GM19099 (cell line): ENCODE data around the gene RAB1B.

ENCODE experiments used
- POLR2A ChIP-seq: IDR thresholded peaks from 3 replicates; pipeline ENCODE4 v1.6.1; 2011; ENCODE audit warnings: low read depth; ENCODE audit not compliant: insufficient read length; ENCODE audit errors: extremely low read depth

RAB1B gene

DNA sequence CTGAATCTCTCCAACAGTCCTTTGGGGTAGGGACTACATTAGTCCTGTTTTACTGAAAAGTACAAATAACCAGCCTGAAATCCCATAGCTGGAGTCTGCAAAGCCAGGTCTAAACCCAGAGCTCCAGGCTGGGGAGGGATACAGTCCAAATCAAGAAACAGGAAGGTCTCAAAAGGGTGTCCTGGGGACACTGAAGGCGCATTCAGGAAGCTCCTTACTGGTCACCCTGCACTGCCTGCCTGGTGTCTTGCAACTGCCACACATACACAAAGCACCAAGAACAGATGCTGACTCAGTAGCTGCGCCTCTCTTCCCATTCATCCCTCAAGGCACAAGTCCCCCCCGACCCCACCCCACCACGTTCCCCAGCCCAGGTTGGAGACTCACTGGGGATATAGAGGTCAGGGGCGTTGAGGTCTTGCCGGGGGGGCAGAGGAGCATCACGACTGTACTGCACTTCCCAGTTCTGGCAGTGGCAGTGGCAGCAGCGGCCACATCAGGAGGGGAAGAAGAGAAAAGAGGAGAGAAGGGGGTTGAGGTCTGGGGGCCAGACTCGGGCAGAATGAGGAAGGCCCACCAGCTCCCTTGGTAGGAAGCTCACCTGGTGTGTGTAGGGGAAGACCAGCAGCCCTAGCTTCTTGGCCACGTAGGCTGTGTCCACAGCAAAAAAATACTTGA lies 18.9 kb downstream of the RAB1B start:
- no peak for TF ChIP-seq POLR2A

DNA sequence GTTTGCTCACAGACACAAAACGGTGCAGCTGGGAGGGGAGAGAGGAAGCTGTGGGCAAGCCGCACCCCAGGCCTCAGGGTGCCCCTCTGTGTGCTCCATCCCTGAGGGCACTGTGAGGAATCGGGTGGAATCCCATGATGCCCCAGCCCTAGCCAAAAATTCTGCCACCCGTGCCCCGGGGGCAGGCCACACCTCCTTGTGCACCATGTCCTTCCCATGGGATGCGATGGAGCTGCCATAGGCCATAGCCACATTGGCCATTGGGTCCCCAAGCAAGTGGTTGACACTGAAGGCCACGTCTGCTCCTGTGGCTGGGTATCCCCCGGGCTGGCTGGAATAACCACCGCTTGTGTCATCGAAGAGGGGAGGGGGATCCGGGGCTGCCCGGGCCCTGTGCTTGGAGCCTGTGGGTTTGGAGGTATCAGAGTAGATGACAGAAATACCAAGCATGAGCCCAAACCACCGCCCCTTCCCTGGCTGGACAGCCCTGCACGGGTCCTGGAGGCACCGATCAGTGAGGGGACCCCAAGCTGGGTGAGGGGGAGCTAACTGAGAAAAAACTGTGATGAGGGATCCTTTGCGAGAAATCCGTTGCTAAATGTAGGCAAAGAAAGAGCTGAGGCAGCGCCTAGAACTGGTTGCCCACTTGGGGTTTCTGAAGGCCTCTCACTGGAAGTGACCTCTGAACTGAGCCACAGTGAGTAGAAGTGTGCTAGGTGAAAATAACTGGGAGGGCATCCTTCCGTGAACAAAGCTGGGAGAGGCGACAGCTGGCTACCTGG lies 19.6 kb downstream of the RAB1B start:
- TF ChIP-seq POLR2A: no peak

DNA sequence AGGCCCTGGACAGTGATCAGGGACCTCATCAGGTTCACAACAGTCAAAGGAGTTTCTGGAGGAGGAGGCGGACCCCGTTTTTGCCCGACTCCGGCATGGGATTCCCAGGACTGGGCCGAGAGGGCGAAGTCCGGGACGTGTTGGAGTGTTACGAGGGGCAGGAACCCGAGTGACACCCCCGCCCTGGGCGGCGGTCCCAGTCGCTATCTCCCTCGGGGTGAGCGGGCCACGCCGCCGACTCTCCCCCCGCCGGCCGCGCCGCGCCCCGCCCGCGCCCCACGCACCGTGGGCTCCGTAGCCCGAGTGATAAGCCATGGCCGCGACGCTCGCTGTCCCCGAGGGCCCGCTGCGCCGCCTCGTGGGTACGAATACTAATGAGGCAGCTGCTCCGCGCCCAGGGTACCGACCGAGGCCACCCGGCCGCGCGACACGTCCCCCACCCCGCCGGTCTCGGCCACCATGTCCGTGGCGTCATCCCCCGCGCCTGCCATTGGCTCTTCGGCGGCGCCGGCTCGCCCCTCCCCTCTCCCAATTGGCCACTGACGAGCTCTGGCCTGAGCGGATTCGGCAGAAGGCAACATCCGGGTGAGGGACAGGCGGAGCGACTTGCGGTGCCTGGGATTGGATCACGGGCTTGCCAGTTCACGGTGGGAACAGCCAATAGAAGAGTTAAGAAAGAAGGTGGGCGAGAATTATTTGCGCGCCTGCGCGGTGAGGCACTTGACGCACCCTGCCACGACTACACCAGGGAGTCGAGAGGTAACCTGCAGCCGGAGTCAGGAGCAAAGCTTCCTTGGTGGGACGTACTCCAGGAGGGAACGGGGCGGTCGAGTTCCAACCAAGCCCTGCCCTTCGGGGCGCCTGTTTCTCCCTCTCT lies 20.5 kb downstream of the RAB1B start, which contains the start of gene YIF1A:
YIF1A (minus strand) TSS at position 473 of the 877 bp plus-strand sequence; CDS start at position 315, 158 bp downstream.
- peak; percentile 84 for TF ChIP-seq POLR2A

DNA sequence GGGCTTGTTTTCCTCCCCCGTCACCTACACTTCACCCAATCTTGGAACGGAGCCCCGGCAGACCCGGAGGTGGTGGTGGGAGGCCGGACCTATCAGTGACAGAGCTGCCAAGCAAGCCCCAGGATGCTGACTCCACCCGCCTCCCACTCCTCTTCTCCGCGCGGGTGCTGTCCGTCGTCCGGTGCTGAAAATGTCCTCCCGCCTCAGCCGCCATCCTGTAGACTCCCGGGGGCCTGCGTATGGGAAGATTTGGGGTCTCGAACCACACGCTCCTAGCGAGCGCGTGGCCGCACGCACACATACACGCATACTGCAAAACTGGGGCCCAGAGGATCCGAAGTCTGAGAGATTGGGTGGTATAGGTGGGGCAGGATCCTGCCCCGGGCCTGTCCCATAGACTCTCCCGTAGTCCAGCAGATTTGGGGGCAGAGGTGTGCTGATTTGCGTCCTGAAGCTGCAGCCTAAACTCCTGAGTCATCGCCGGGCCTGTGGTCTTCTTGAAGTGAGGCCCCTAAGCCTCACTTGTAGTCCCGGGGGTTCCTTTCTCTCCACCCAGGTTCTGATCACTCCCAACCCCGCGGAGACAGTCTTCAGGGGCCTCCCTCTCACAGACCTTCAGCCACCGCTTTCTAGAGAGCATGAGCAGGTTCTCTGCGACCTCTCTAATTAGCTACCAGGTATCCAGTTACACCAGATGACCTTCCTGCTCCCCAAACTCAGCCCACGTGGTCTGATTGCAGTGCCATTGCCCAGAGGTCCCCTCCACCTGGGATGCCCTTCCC lies 21.3 kb downstream of the RAB1B start:
- no peak for TF ChIP-seq POLR2A

DNA sequence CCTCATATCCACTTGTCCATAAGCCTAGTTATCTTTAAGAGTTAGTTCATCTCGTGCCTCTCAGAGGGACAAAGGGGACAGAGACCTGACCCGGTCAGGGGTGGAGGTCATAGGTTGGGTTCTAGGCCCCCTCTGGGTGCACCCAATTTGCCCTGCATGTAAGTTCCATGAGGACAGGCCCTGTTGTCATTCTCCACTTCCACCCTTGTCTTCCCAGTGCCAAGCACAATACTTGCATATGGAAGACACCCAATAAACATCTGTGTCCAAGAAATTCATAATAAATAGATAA lies 21.8 kb downstream of the RAB1B start:
- no peak for TF ChIP-seq POLR2A

DNA sequence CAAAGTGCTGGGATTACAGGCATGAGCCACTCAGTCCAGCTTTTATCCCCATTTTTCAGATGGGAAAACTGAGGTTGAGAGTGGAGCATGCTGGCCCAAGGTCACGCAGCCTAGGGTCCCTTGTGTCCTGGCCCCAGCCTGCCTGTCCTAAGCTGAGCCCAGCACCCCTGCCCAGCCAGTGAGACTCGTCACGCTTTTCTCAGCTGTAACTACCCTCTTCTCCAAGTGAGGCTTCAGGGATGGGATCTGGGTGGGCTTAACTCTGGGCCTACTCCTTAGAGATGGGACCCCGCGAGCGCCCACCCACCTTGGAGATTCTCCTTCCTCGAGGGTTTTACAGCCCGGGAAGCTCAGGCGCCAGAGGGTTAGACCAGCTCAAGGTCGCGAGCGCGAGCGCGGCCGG lies 22.9 kb downstream of the RAB1B start:
- no peak for TF ChIP-seq POLR2A

DNA sequence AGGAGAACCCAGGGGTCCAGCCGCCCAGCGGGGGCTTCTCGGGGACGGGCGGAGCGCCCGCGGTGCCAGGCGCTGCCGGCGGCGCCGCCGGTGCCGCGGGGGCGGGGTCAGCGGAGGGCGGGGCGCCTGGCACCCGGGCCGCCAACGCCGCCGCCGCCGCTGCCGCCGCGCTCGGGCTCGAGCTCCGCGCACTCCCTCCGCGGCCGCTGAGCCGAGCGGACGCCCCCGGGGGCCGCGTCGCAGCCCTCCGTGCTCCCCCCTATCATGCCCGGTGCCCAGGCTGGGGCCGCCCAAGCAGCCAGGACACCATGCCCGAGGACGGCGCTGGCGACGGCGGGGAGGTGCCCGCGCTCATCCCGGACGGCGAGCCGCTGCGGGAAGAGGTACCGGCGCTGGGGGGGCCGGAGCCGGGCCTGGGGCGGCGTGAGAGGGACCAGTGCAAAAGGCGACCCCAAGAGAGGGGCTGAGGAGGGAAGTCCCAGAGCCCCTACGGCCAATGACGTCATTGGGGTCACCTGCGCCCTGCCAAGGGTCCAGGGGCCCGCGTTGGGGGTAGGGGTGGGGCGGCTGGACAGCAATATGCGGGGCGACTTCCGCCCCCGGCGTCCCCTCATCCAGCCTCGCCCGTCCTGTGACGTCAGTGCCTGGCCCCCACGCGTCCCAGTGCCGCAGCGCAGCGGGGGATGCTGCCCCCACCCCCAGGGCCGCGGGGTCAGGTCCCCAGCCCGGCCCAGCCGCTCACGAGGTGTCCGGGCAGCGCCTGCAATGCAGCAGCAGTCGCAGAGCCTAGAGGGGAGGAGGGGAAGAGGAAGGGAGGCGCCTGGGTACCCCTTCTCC lies 23.5 kb downstream of the RAB1B start, which contains the start of gene TMEM151A:
TMEM151A (plus strand) TSS at position 189 of the 837 bp plus-strand sequence; CDS start at position 309, 120 bp downstream.
- TF ChIP-seq POLR2A: no peak

DNA sequence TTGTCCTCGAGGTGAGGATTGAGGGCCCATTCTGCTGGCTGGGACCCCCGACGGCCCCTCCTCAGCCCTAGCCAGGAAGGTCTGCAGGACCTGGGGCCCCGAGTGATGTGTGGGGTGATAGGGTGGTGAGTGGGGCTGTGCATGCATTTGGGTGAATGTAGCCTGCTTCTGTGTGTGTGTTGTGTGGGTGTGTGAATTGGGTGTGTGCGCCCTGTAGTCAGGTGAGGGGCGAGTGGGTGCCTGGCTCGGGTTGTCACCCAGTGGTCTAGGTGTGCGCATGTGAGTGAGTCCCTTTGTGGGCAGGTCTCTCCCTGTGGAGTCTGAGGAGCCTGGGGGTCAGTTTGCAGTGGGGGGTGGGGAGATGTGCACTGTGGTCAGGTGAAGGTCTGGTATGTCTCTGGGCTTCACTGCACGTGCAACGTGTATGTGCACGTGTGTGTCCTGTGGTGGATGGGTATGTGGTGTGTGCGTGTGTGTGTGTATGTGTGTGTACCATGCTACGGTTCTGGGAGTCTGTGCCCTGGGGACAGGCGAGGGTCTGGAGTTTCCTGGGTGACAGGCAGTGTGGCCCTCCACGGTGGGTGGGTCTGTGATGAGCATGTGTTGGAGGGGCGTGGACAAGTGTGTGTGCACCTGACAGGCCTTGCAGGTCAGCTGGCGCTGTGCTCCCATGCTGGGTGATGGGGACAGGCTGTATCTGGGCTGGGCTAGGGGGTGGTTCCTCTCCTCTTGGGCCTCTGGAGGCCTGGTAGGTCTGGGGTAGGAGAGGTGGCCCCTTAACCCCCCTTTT lies 24.3 kb downstream of the RAB1B start:
- TF ChIP-seq POLR2A: no peak

DNA sequence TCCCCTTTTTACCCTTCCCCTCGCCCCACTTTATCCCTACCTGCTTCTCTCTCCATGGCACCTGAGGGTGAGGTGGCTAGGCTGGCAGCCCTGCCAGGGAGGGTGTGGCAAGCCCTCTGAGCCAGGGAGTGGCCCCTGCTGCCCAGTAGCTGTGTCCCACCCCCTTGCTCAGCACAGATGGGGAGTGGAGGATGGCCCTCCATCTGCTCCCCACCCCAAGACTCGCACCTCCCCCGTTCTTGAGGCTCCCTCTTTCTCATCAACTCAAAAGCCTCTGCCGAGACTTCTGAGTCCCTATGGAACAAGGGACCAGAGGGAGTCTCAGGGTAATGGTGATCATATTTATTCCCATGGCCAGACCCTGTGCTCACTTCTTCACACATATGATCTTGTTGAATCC lies 24.9 kb downstream of the RAB1B start:
- TF ChIP-seq POLR2A: no peak

DNA sequence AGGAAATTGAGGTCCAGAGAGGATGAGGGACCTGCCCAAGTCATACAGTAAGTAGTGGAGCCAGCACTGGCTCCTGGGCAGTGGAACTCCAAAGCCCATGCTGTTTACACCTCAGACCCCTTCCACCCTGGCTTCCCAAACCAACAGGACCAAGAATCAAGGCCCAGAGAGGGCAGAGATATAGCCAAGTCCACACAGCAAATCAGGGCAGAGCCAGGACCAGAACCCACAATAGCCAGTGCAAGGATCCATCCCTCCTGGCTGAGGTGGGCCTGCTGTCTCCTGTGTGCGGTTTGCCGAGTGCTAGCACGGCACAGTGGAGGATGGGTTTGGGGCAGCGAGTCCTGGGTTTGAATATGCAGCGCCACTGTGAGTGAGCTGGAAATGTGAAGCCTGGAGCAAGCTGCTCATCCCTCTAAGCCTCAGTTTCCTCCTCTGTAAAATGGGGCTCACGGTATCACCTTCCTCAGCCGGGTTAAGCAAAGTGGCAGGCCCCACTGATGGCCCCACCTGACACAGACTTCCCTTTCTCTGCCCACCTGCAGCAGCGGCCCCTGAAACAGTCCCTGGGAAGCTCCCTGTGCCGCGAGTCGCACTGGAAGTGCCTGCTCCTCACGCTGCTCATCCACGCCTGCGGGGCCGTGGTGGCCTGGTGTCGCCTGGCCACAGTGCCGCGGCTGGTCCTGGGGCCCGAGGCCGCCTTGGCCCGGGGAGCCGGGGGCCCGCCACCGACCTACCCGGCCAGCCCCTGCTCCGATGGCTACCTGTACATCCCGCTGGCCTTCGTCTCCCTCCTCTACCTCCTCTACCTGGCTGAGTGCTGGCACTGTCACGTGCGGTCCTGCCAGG lies 25.6 kb downstream of the RAB1B start:
- no peak for TF ChIP-seq POLR2A

DNA sequence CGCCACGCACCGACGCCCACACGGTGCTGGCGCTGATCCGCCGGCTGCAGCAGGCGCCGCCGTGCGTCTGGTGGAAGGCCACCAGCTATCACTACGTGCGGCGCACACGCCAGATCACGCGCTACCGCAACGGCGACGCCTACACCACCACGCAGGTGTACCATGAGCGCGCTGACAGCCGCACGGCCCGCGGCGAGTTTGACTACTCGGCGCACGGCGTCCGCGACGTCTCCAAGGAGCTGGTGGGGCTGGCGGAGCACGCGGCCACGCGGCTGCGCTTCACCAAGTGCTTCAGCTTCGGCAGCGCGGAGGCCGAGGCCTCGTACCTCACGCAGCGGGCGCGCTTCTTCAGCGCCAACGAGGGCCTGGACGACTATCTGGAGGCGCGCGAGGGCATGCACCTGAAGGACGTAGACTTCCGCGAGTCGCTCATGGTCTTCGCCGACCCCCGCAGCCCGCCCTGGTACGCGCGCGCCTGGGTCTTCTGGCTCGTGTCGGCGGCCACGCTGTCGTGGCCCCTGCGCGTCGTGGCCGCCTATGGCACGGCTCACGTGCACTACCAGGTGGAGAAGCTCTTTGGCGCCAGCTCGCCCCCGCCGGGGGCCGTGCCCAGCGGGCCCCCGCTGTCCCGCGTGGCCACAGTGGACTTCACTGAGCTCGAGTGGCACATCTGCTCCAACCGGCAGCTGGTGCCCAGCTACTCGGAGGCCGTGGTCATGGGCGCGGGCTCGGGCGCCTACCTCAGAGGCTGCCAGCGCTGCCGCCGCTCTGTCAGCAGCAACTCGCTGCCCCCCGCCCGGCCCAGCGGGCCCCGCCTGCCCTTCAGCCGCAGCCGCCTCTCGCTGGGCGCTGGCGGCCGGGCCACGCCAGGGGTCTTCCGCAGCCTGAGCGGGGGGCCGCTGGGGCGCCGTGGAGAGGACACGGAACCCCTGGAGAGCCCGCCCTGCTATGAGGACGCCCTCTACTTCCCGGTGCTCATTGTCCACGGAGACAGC lies 26.5 kb downstream of the RAB1B start:
- no peak for TF ChIP-seq POLR2A
